SJSA1 (cell line): Measurements from ENCODE around the gene PPP1R13B. TPM values are rescaled to one million over a fixed set of nuclear protein-coding genes. Genes with fewer than 3 reads are reported as not detected.
A peak's percentile ranks its signal among the peaks of the same experiment; 100 is the strongest.

ENCODE experiments used
- DNase-seq, 2 experiments: peaks; one replicate each; pipeline ENCODE4 v3.0.0-alpha.2; 2015 to 2020; ENCODE audit warnings: low spot score in 2 of 2, low read depth in 1 of 2
- H3K27ac ChIP-seq: fragments of 250-450 bp; sonication (Bioruptor Pico); 2 replicates; pipeline ENCODE4 v1.5.1; 2020; ENCODE audit warnings: mild to moderate bottlenecking, moderate library complexity
- H3K27me3 ChIP-seq: fragments of 250-450 bp; sonication (Bioruptor Pico); replicated peaks from 2 replicates; pipeline ENCODE4 v1.5.1; 2020; ENCODE audit warnings: mild to moderate bottlenecking, moderate library complexity
- H3K36me3 ChIP-seq: fragments of 250-450 bp; sonication (Bioruptor Pico); 2 replicates; pipeline ENCODE4 v1.5.1; 2020; ENCODE audit warnings: mild to moderate bottlenecking
- H3K4me1 ChIP-seq: fragments of 250-450 bp; sonication (Bioruptor Pico); replicated peaks from 2 replicates; pipeline ENCODE4 v1.6.1; 2021; ENCODE audit warnings: mild to moderate bottlenecking
- H3K4me3 ChIP-seq: fragments of 250-450 bp; sonication (Bioruptor Pico); 2 replicates; pipeline ENCODE4 v1.5.1; 2020; ENCODE audit warnings: mild to moderate bottlenecking
- H3K9me3 ChIP-seq: fragments of 250-450 bp; sonication (Bioruptor Pico); replicated peaks from 2 replicates; pipeline ENCODE4 v1.5.1; 2020; ENCODE audit warnings: mild to moderate bottlenecking
- total RNA-seq: library from RNA; depleted of rRNA; stranded (reverse); fragments of >200 nt; shearing (Covaris generic); gene quantifications from 2 replicates; pipeline ENCODE4 v1.2.3, GENCODE V29; 2014

PPP1R13B gene
- total RNA-seq, 1 experiment from 2014 or later: 3.0 TPM

- no peaks in the 10 kb centered on the region for H3K27me3 ChIP-seq
- H3K4me3 ChIP-seq: no peak overlapping the region
- no peak overlapping the region for H3K27ac ChIP-seq
- no peak for DNase-seq
- H3K4me1 ChIP-seq: no peaks in the 10 kb centered on the region
- no peaks in the 10 kb centered on the region for H3K36me3 ChIP-seq
- no peaks in the 10 kb centered on the region for H3K9me3 ChIP-seq
Measured at GRCh38 chr14:103858063-103858781, 10.8 kb upstream of the PPP1R13B start.

- no peak for DNase-seq
- H3K27me3 ChIP-seq: no peaks in the 10 kb centered on the region
- no peak overlapping the region for H3K4me3 ChIP-seq
- H3K27ac ChIP-seq: no peak overlapping the region
- H3K9me3 ChIP-seq: no peaks in the 10 kb centered on the region
- H3K36me3 ChIP-seq: no peaks in the 10 kb centered on the region
- no peaks in the 10 kb centered on the region for H3K4me1 ChIP-seq
Measured at GRCh38 chr14:103857256-103857655, 9.9 kb upstream of the PPP1R13B start.

GRCh38 chr14:103856607-103857006 is 9.2 kb upstream of the PPP1R13B start:
- Histone ChIP-seq H3K27ac (no peak overlapping the region), H3K4me3 (no peak overlapping the region), H3K36me3 (no peaks in the 10 kb centered on the region), H3K27me3 (no peaks in the 10 kb centered on the region), H3K9me3 (no peaks in the 10 kb centered on the region), H3K4me1 (no peaks in the 10 kb centered on the region)
- DNase-seq: no peak

GRCh38 chr14:103856105-103856504 is 8.7 kb upstream of the PPP1R13B start:
- Histone ChIP-seq H3K27me3 (no peaks in the 10 kb centered on the region), H3K27ac (no peak overlapping the region), H3K36me3 (no peaks in the 10 kb centered on the region), H3K9me3 (no peaks in the 10 kb centered on the region), H3K4me3 (no peak overlapping the region), H3K4me1 (no peaks in the 10 kb centered on the region)
- DNase-seq: no peak

GRCh38 chr14:103855734-103856095 is 8.3 kb upstream of the PPP1R13B start:
- no peak for DNase-seq
- H3K9me3 ChIP-seq: no peaks in the 10 kb centered on the region
- no peaks in the 10 kb centered on the region for H3K4me1 ChIP-seq
- H3K36me3 ChIP-seq: no peaks in the 10 kb centered on the region
- H3K27me3 ChIP-seq: no peaks in the 10 kb centered on the region
- H3K4me3 ChIP-seq: no peak overlapping the region
- H3K27ac ChIP-seq: no peak overlapping the region

- no peaks in the 10 kb centered on the region for H3K36me3 ChIP-seq
- H3K27ac ChIP-seq: no peak overlapping the region
- no peaks in the 10 kb centered on the region for H3K27me3 ChIP-seq
- no peaks in the 10 kb centered on the region for H3K9me3 ChIP-seq
- DNase-seq: no peak
- H3K4me1 ChIP-seq: no peaks in the 10 kb centered on the region
- no peak overlapping the region for H3K4me3 ChIP-seq
Measured at GRCh38 chr14:103854822-103855733, 7.7 kb upstream of the PPP1R13B start.

- Histone ChIP-seq H3K4me1 (no peaks in the 10 kb centered on the region), H3K27ac (no peak overlapping the region), H3K4me3 (no peak overlapping the region), H3K27me3 (no peaks in the 10 kb centered on the region), H3K36me3 (no peaks in the 10 kb centered on the region), H3K9me3 (no peaks in the 10 kb centered on the region)
- DNase-seq: no peak
Measured at GRCh38 chr14:103854017-103854808, 6.8 kb upstream of the PPP1R13B start.

- Histone ChIP-seq H3K27me3 (no peaks in the 10 kb centered on the region), H3K4me1 (peaks cover 14% of the 10 kb centered on the region), H3K27ac (no peak overlapping the region), H3K4me3 (no peak overlapping the region), H3K36me3 (no peaks in the 10 kb centered on the region), H3K9me3 (no peaks in the 10 kb centered on the region)
- DNase-seq: no peak
Measured at GRCh38 chr14:103849151-103849886, 1.9 kb upstream of the PPP1R13B start.

GRCh38 chr14:103848175-103849077 is 1.1 kb upstream of the PPP1R13B start:
- no peak overlapping the region for H3K27ac ChIP-seq
- DNase-seq: no peak
- H3K27me3 ChIP-seq: no peaks in the 10 kb centered on the region
- peaks cover 14% of the 10 kb centered on the region for H3K4me1 ChIP-seq
- H3K9me3 ChIP-seq: no peaks in the 10 kb centered on the region
- no peaks in the 10 kb centered on the region for H3K36me3 ChIP-seq
- H3K4me3 ChIP-seq: peak overlapping the region; percentile 78

- Histone ChIP-seq H3K27ac (no peak overlapping the region), H3K4me1 (peaks cover 14% of the 10 kb centered on the region), H3K4me3 (peak overlapping the region; percentile 78), H3K9me3 (no peaks in the 10 kb centered on the region), H3K36me3 (no peaks in the 10 kb centered on the region), H3K27me3 (no peaks in the 10 kb centered on the region)
- no peak for DNase-seq
Measured at GRCh38 chr14:103846543-103847450, 578 bp downstream of the PPP1R13B start.

- no peaks in the 10 kb centered on the region for H3K36me3 ChIP-seq
- H3K27ac ChIP-seq: no peak overlapping the region
- peaks cover 14% of the 10 kb centered on the region for H3K4me1 ChIP-seq
- no peaks in the 10 kb centered on the region for H3K9me3 ChIP-seq
- H3K27me3 ChIP-seq: no peaks in the 10 kb centered on the region
- no peak for DNase-seq
- no peak overlapping the region; the same call in 1 of the 2 replicates for H3K4me3 ChIP-seq
Measured at GRCh38 chr14:103846097-103846496, 1.3 kb downstream of the PPP1R13B start.

- H3K4me1 ChIP-seq: peaks cover 14% of the 10 kb centered on the region
- no peaks in the 10 kb centered on the region for H3K27me3 ChIP-seq
- no peaks in the 10 kb centered on the region for H3K36me3 ChIP-seq
- H3K4me3 ChIP-seq: no peak overlapping the region
- H3K27ac ChIP-seq: no peak overlapping the region
- H3K9me3 ChIP-seq: no peaks in the 10 kb centered on the region
- DNase-seq: no peak
Measured at GRCh38 chr14:103845327-103845726, 2.0 kb downstream of the PPP1R13B start.
